CD4-positive, alpha-beta T cell treated with Interleukin-6 for 4 hours (primary cell): ENCODE measurements around the gene TMEM184C.

Experiments used
- DNase-seq: peaks from one replicate; pipeline ENCODE4 v3.0.0-alpha.2; 2020; ENCODE audit warnings: mixed read lengths

Gene TMEM184C

GRCh38 chr4:147605499-147605898, 11.7 kb upstream of the TMEM184C start:
- DNase-seq: no peak

- DNase-seq: no peak
Observed at GRCh38 chr4:147607471-147607870, 9.7 kb upstream of the TMEM184C start.

DNA sequence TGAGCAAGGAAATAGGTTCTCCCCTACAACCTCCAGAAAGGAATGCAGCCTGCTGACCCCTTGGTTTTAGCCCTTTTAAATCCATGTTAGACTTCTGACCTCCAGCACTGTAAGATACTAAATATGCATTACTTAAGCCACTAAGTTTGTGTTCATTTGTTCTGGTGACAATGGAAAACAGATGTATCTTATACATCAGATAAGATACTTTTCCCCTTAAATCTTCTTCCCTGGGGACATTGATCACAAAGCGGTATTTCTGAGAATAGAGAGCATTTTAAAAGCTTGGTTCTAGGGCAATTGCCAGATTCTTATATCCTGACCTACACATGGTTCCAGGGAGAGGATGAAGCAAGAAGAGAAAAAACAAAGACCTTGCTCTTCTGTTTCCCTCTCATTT, 6.5 kb upstream of the TMEM184C start:
- no peak for DNase-seq

- no peak for DNase-seq
Observed at GRCh38 chr4:147616849-147617172, 386 bp upstream of the TMEM184C start.

DNA sequence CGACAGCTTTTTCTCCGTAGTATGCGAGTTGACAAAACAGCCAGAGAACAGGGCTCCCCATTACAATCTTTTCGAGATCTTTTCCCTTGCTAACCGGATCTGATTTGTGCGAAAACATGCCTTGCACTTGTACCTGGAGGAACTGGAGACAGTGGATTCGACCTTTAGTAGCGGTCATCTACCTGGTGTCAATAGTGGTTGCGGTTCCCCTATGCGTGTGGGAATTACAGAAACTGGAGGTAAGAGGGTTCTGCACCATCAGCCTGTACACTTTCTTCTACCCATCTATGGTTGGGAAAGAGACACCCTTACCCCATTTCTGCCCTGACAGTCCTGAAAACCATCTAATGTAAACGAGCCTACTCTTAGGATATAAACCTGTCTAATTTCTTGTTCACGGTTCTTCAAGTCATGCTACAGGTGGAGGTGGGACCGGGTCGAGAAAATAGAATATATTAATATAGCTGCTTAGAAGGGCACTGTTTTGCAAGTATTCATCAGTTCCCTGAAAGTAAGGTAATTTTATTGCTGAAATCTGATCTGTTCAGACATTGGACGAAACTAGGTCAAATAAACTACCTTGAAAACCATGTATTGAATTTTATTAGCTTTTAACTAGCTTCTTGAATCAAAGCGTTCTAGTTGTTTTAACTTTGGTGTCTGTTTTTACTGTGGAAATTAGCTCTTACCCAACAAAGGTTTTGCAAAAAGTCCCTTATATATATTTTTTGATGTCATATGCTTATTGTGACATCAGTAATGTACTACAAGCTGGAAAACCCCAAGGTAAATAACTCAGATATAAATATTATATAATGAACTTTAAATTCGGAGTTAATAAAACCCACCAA, 869 bp downstream of the TMEM184C start:
- no peak for DNase-seq

DNA sequence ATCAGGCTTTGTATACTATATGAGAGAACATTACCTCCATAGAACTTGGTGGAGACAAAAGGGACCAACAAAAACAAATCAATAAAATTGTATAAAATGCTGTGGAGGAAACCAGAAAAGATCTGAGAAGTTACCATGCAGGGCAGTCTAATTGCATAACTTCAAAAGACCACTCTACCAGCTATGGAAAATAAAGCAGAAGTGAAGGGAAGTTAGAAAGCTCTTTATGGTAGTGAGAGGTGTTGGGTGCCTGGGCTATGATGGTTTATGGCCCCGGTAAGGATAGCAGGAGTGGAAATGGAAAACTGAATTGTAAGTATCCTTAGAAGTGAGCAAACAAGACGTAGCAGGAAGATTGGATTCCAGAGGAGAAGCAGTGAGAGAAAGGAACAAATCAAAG, 3.1 kb downstream of the TMEM184C start:
- DNase-seq: no peak

GRCh38 chr4:147625733-147626132, 8.5 kb downstream of the TMEM184C start:
- DNase-seq: no peak

DNA sequence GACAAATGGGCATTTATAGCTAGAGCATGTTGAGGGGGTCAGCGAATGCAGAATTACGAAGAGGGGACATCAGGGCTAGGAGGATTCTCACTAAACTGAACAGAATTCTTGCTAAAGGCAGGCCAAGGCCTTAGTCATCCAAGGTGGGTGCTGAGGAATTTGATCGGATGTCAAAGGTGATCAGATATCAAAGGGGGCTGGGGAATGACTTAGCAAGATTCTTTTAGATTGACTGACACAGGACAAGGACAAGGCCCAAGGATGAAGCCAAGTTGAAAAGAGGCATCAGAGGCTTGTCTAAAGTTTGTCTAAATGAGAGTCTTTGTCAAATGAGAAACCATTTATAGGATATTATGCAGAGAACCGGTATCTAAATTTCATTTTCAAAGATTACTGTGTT, 9.7 kb downstream of the TMEM184C start:
- DNase-seq: no peak

- no peak for DNase-seq
Observed at GRCh38 chr4:147628415-147628814, 11.2 kb downstream of the TMEM184C start.

DNA sequence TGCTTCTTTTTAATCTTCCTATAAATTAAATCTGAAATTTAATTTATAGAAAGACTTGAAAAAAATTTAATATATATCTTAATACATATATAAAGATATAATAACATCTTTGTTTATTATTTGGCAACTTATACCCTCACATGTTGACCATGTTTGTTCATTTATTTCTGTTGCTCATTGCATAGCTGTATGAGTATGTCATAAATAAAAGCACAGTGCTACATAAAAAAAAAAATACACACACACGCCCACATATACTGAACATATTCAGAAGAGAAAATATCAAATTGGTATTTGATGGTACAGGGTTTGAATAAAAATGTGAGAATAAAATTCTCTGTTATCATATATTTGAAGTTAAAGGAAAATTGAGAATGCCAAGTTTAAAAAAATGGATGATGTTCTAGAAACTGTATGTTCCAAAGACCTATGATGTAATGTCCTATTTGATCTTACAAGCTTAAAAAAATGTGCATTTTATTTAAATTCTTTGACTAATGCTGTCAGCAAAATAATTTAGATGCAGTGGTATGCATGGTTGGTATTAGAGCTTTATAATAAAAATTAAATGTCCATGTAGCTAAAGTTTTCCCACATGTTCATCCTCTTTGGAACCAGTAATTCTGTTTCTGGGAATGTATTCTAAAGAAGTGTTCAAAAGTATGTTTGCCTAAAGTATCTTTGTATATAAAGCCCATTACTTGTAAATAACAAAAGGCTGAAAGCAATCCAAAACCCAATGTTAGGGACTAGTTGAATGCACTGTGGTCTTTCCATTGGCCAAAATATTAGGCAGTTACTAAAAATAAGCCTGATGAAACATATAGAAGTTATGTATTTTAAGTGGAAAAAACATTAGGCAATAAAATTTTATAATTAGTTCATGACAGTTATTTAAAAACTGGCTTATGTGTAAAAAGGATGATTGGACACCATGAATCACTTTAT, 12.9 kb downstream of the TMEM184C start:
- no peak for DNase-seq

- no peak for DNase-seq
Observed at GRCh38 chr4:147633113-147633512, 15.9 kb downstream of the TMEM184C start.

GRCh38 chr4:147633643-147634042, 16.4 kb downstream of the TMEM184C start:
- no peak for DNase-seq

DNA sequence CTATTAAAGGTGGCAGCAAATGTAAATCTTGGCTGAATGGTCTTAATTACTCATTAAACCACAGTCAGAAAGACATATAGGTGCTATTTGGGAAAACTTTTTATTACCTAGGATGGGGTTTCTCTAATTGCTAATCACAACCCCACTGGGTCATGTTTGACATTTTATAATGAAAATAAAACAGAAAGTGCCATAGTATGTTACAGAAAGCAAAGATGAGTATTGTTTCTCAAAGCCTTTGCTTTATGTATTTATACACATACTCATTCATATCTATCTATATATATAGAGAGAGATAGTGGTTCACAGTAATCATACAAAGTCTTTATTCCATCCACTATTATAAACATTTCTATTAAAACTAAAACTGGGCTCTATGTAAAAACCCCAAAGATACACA, 18.2 kb downstream of the TMEM184C start:
- no peak for DNase-seq

GRCh38 chr4:147638365-147638764, 21.2 kb downstream of the TMEM184C start:
- DNase-seq: no peak

DNA sequence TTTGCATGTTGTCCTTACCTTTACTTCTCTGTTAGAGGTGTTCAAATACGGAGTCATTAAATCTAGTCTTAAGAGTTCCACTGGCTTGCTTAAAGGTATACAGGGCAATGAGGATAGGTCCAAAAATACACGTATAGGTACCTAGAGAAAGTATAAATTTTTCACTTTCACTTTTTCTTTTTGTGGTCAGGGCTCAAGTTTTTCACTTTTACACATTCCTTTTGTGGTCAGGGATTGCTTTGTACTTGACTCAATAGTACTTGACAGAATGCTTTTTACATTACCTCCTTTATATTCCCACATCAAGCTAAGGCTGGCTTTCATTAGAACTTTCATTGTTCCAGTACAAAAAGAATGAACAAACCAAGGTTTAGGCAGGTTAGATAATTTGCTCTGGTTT, 21.7 kb downstream of the TMEM184C start:
- DNase-seq: no peak

- no peak for DNase-seq
Observed at GRCh38 chr4:147639388-147639787, 22.2 kb downstream of the TMEM184C start.

DNA sequence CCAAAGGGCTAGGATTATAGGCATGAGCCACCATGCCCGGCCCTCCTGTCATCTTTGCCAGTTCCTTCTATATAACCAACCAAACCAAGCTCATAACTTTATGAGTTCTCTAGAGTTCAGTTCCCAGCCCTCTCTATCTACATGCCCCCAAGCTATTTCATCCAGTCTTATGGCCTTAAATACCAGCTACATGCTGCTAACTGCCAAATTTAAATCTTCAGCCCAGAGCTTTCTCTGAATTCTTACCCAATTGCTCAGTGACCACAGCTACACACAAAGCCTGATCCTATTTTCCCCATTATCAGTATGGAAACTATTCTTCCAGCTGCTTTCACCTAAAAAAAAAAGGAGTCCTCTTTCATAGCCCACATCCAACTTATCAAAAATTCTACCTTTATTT, 23.1 kb downstream of the TMEM184C start:
- no peak for DNase-seq

DNA sequence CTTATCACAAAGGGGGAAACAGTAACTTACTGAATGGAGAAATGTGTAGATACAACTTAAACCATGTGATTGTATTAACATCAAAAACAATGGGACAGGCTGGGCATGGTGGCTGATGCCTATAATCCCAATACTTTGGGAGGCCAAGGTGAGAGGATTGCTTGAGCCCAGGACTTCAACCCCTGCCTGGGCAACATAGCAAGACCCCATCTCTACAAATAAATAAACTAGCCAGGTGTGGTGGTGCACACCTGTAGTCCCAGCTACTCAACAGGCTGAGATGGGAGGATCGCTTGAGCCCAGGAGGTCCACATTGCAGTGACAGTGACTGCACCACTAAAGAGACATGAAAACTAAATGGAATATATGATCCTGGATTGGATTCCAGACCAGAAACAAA, 26.4 kb downstream of the TMEM184C start:
- no peak for DNase-seq

DNA sequence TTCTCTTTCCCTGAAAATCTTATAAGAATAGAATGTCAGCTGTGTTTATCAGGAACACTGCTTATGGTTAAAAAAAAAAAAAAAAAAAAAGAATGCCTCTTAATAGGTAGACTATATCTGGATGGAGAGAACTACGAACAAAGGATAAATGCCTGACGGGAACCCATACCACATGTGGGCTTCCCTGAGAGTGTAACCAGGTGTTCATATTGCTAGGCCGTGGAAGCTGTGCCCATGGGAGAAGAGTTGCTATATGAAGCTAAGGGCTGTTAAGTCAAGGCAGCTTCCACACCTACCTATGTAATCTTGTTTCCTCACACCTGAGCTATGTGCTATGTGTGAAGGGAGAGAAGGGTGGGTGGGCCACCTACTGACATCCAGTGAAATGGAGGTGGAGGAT, 27.3 kb downstream of the TMEM184C start:
- DNase-seq: no peak

GRCh38 chr4:147645099-147645498, 27.9 kb downstream of the TMEM184C start:
- DNase-seq: no peak

GRCh38 chr4:147648656-147649055, 31.5 kb downstream of the TMEM184C start:
- no peak for DNase-seq

GRCh38 chr4:147651563-147651962, 34.4 kb downstream of the TMEM184C start:
- DNase-seq: no peak

DNA sequence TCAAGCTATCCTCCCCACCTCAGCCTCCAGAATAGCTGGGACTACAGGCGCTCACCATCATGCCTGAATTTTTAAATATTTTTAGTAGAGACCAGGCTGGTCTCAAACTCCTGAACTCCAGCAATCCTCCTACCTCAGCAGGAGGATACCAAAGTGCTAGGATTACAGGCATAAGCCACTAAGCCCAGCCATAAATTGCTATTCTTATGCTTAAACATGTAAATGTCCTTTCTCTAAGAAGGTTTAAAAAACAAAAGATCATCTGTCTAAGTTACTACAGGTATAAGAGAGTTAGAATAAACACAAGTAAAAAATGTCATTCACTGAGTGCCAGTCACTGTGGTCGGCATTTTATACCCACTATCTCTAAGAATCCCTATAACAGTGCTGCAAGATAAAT, 38.4 kb downstream of the TMEM184C start:
- DNase-seq: no peak

- DNase-seq: no peak
Observed at GRCh38 chr4:147658501-147658900, 41.3 kb downstream of the TMEM184C start.
